Measurements from ENCODE around the gene ESRRA. TPM values are rescaled to one million over a fixed set of nuclear protein-coding genes. Genes with fewer than 3 reads are reported as not detected.

The ESRRA gene
- total and polyA plus RNA-seq, 2 of the 13 experiments (the other 11 are each of a cell fraction or from before 2014, with no cell fraction given), result 18.1 to 36.3 TPM

DNA sequence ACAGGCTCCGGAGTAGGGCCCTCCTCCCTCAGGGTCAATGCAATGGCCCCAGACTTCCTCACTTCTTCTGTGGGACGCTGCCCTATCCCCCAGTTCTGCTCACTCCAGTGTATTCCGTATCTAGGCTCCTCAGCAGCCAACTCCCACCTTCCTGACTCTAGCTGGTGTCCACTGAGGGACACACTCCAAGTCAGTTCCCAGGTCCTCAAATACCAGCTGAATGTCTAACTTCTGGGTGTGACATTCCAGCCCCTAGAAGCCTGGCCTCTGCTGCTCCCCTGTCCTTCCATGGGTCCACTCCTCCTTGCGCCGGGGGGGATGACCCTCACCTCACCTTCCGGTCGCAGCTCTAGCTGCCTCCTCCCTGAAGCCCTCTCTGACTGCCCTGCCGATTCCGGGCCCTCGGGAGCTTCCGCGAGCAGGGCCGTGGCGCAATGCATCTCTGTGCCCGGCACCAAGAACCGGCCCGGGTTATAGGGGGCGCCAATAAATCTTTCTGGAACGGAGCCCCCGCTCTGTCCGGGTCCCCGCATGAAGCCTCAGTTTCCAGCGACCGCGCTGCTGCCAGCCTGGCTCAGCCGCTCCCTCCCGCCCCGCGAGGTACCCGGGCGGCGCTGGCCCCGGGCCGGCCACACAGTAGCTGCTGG, 36.3 kb upstream of the ESRRA start (continued):
- TF ChIP-seq THAP11 (CRISPR knock-in tag; IDR thresholded peaks at IDR 0.05) (no peak), RBM39 (IDR thresholded peaks at IDR 0.05; ENCODE audit: low read depth, low read length, poor library complexity, severe bottlenecking) (no peak), HNRNPH1 (optimal IDR thresholded peaks at IDR 0.05; ENCODE audit: low read depth, low read length) (no peak), NCOR1 (IDR thresholded peaks at IDR 0.05; ENCODE audit: borderline replicate concordance, low read length) (no peak), ZNF672 (CRISPR knock-in tag; IDR thresholded peaks at IDR 0.05) (no peak), ZNF616 (CRISPR knock-in tag; IDR thresholded peaks at IDR 0.05; ENCODE audit: low read depth) (no peak), MEF2D (CRISPR knock-in tag; IDR thresholded peaks at IDR 0.05) (no peak), CCAR2 (optimal IDR thresholded peaks at IDR 0.05; ENCODE audit: low read depth, low read length) (no peak), EZH2 (conservative IDR thresholded peaks at IDR 0.05; ENCODE audit: low read depth, low read length) (no peak), ASH2L (IDR thresholded peaks at IDR 0.05; ENCODE audit: insufficient read length, low read depth, low read length) (peak; percentile 3), ZNF768 (CRISPR knock-in tag; IDR thresholded peaks at IDR 0.05) (0 out of 2 replicates have a peak, but pooled peaks have one; percentile 70), MAF1 (CRISPR knock-in tag; IDR thresholded peaks at IDR 0.05; ENCODE audit: borderline replicate concordance) (peak; percentile 14), MED1 (CRISPR knock-in tag; IDR thresholded peaks at IDR 0.05) (no peak), MAFG (CRISPR knock-in tag; IDR thresholded peaks at IDR 0.05) (no peak), UBTF (CRISPR knock-in tag; IDR thresholded peaks at IDR 0.05) (no peak), ZNF343 (CRISPR knock-in tag; IDR thresholded peaks at IDR 0.05) (0 out of 2 replicates have a peak, but pooled peaks have one; percentile 2), MTA3 (CRISPR knock-in tag; IDR thresholded peaks at IDR 0.05) (no peak), SALL1 (CRISPR knock-in tag; IDR thresholded peaks at IDR 0.05) (no peak), TERF1 (CRISPR knock-in tag; IDR thresholded peaks at IDR 0.05) (no peak), FOXK1 (CRISPR knock-in tag; IDR thresholded peaks at IDR 0.05; ENCODE audit: borderline replicate concordance, low read depth) (no peak), ZSCAN21 (CRISPR knock-in tag; IDR thresholded peaks at IDR 0.05; ENCODE audit: borderline replicate concordance) (no peak), XRCC5 (optimal IDR thresholded peaks at IDR 0.05; ENCODE audit: low read length) (peak; percentile 27)
- TF ChIP-seq, protein P1, sequence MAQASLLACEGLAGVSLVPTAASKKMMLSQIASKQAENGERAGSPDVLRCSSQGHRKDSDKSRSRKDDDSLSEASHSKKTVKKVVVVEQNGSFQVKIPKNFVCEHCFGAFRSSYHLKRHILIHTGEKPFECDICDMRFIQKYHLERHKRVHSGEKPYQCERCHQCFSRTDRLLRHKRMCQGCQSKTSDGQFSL (CRISPR knock-in tag; IDR thresholded peaks at IDR 0.05), result 0 out of 2 replicates have a peak, but pooled peaks have one; percentile 47
- TF ChIP-seq, protein P2, sequence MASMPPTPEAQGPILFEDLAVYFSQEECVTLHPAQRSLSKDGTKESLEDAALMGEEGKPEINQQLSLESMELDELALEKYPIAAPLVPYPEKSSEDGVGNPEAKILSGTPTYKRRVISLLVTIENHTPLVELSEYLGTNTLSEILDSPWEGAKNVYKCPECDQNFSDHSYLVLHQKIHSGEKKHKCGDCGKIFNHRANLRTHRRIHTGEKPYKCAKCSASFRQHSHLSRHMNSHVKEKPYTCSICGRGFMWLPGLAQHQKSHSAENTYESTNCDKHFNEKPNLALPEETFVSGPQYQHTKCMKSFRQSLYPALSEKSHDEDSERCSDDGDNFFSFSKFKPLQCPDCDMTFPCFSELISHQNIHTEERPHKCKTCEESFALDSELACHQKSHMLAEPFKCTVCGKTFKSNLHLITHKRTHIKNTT (CRISPR knock-in tag; IDR thresholded peaks at IDR 0.05), result no peak
- TF ChIP-seq, protein P3, sequence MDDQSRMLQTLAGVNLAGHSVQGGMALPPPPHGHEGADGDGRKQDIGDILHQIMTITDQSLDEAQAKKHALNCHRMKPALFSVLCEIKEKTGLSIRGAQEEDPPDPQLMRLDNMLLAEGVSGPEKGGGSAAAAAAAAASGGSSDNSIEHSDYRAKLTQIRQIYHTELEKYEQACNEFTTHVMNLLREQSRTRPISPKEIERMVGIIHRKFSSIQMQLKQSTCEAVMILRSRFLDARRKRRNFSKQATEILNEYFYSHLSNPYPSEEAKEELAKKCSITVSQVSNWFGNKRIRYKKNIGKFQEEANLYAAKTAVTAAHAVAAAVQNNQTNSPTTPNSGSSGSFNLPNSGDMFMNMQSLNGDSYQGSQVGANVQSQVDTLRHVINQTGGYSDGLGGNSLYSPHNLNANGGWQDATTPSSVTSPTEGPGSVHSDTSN (CRISPR knock-in tag; IDR thresholded peaks at IDR 0.05; ENCODE audit: borderline replicate concordance), result no peak
